Stimulated activated CD4-positive, alpha-beta T cell treated with anti-CD3 and anti-CD28 coated beads, Interleukin-1b, Interleukin-23, amount 100 ng/mL, for 4 hours (primary cell): Measurements from ENCODE around the gene MICAL2.

Experiments
- DNase-seq, 2 donors: peaks; one replicate each; pipeline ENCODE4 v3.0.0-alpha.2; 2020; ENCODE audit warnings: low read depth in 2 of 2

The MICAL2 gene

GRCh38 chr11:12286606-12287005 is 176.2 kb downstream of the MICAL2 start:
- no peak for DNase-seq

DNA sequence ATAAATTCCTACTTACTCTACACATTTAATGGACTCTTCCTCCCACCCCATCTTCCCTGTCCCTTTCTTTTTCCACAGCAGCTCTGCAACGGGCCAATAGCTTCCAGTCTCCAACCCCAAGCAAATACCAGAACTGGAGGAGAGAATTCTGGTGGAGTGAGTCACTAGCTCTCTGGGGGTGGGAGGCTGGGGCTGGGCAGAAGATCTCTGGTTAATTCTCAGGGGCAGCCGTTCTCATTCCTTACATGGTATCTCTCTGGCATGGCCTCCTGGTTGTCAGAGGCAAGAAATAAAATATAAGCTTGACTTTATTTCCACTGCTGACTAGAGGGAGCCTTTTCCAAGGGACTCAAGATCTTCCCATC is 176.6 kb downstream of the MICAL2 start:
- DNase-seq: no peak

- no peak for DNase-seq
These were observed 177.2 kb downstream of the MICAL2 start for GRCh38 chr11:12287374-12288211.

- DNase-seq: peak; percentile 21 to 47
These were observed 178.0 kb downstream of the MICAL2 start for GRCh38 chr11:12288212-12288930.

DNA sequence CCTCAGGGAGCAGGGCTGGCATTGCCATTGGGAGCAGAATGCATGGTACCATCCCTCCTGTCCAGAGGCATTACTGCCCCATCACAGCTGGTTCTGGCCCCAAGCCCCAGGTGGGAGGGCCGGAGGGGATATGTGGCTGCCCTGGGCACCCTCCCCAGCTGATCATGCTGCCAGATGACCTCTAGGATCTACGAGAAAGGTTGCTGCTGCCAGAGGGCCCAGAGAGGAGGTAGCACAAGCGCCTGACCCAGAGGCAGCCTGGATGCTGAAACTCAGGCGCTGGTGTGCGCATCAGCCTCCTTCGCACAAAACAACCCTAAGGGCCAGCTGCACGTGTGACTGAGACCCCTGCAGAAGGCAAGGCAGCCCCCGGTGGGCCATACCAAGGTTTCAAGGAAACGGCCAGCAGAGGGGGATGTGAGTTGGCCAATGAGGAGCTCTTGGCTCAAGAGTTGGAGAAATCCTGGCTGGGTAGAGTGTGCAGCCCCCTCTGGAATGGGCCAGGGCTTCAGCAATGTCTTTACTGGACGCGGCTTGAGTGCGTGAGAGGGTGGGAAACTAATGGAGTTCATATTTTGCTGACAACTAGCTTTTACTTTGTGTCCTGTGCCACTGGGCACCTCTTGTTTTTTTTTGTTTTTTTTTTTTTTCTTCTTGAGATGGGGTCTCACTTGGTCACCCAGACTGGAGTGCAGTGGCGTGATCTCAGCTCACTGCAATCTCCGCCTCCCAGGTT is 178.7 kb downstream of the MICAL2 start:
- no peak for DNase-seq

DNA sequence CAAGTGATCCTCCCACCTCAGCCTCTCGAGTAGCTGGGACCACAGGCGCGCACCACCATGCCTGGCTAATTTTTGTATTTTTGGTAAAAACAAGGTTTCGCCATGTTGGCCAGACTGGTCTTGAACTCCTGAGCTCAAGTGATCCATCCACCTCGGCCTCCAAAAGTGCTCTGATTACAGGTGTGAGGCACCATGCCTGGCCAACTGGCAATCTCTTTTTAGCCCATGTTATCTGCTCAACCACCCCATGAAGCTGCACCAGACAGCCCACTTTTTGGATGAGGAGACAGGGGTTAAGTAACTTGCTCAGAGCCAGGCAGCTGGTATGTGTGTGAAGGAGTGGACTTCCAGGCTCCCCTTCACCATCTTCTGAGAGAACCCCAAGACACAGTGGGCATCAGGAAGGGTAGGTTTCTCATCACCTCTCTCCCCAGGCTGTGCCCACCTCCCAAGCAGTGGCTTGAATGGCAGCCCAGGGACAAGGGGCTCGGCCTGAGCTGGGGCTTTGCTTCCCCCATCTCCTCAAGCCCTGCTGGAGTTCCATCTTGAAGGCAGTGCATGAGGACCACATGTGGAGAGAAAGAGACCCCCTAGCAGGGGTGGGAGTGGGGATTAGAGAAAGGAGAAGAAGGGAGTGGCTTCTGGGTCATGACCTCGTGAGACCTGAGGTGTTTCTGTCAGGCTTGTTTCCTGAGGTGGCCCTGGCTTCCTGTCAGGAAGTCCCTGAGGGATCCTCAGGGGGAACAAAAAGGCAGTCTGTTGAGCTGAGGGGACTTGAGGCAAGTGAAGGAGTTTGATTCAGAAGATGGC is 179.5 kb downstream of the MICAL2 start:
- no peak for DNase-seq

DNA sequence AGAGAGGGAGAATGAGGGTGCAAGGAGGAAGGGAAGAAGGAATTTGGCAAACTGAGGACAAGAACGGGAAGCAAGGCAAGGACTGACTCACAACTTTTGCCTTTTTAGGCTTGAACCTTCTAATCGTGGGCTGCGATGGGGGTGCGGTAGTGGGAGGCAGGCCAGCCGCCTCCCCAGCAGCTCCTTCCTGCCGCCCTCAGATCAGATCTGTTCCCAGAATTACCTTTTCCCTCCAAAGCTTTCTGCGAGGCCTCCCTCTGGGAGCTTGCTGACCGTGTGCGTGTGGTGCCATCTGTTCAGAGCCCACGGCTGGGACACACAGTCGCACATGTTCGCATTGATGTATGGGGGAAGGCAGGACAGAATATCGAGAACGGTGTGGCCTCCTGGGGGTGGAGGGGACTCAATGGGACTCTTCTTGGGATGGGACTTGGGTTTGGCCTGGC is 180.1 kb downstream of the MICAL2 start:
- no peak for DNase-seq

- no peak for DNase-seq
These were observed 180.9 kb downstream of the MICAL2 start for GRCh38 chr11:12291313-12291712.

DNA sequence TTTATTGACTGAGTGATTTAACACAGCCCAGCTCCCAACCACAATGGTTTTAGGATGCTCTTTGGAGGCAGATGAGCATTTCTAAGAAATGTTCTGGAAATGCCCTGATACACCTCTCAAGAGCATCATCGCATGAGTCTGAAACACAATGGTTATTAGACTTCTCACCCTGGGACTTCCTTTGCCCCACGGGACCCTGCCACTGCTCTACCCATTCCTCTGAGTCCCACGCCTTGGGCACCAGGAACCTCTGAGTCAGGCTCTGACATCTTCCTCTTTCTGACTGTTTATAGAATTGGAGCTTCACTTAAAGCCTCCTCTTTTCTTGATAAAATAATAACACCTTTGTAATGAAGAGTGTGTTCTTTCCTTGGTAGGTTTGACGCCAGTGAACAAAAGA is 181.4 kb downstream of the MICAL2 start:
- DNase-seq: no peak

- no peak for DNase-seq
These were observed 182.4 kb downstream of the MICAL2 start for GRCh38 chr11:12292766-12293165.

DNA sequence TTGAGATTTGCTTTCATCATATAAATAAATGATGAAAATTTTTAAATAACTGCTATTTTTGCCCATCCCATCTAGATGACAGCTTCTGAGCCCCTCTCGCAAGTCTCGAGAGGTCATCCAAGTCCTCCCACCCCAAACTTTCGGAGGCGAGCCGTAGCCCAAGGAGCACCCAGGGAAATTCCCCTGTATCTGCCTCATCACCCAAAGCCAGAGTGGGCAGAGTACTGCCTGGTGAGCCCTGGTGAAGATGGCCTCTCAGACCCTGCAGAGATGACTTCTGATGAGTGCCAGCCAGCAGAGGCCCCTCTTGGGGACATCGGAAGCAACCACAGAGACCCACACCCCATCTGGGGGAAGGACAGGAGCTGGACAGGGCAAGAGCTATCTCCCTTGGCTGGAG is 183.1 kb downstream of the MICAL2 start:
- DNase-seq: no peak

GRCh38 chr11:12294613-12295012 is 184.2 kb downstream of the MICAL2 start:
- no peak for DNase-seq

DNA sequence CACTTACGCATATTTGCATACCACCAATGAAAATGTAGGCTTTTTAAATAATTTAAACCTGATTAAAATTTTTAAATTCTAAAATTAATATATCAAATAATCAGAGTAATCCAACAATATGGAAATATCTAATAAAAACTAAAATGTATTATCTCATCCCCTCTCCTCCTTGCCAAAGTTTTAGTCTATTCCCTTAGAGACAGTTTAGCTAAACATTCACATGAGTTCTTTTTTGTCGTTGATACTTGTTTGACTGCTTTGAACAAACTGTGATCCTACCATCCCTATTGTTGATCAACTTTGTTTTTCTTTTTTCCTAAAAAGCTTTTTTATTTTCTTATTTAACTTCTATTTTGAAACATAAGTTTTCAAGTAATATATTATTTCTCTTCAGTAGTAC is 185.6 kb downstream of the MICAL2 start:
- no peak for DNase-seq

DNA sequence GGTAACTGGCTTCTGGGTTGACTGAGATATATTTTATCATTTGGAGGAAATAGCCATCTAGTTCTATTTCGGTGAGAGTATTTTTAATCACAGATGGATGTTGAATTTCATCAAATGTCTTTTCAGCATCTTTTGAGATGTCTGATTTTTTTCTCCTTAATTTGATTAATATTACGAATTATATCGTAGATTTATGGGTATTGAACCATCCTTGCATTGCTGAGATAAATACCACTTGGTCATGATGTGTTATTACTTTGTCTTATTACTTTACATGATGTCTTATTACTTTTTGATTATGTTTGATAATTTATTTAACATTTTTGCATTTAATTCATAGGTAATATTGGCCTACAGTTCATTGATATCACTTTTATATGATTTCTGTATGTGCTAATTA is 188.2 kb downstream of the MICAL2 start:
- DNase-seq: no peak

DNA sequence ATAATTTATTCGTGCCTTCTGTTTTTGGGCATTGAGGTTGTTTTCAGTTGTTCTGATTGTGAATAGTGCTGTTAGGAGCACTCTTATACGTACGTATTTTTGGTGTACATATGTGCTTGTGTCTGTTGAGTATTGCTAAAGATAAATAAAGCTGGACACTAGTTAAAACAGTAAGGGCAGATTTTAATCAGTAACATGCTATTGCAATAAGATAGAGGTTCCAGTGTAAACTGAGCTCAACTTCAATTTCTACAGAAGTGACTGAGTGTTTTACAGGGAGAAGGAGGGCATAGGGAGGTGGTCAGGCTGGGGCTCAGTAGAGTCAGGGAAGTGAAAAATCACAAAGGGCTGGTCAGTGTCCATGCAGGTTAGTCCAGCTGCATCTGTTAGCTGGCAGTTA is 191.0 kb downstream of the MICAL2 start:
- no peak for DNase-seq

GRCh38 chr11:12303421-12304149 is 193.2 kb downstream of the MICAL2 start:
- DNase-seq: no peak

- no peak for DNase-seq
These were observed 196.4 kb downstream of the MICAL2 start for GRCh38 chr11:12306830-12307229.

DNA sequence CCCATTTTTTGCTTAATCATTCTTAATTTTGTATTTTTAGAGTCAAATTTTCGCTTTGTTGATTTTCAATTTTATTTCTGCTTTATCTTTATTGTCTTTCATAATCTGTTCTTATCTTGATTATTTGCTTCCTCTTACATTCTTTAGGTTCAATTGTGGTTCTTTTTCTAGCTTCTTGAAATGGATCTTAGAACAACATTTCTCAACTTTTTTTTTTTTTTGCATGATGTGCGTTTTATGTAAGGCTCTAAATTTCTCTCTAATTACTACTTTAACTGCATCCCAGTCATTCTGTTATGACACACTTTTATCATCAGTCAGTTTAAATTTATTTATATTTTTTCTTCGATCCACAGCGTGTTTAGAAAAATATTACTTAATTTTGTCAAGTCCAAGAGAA is 201.7 kb downstream of the MICAL2 start:
- no peak for DNase-seq
